Caco-2 (cell line): ENCODE data around the gene ISOC2. TPM values are rescaled to one million over a fixed set of nuclear protein-coding genes. Genes with fewer than 3 reads are reported as not detected.

Experiments
- BruUV-seq: library from RNA; stranded (reverse); fragments of 400-500 nt; replicated peaks from 2 replicates; lab custom pipeline; 2021; lab: Mats Ljungman, UMichigan
- CTCF ChIA-PET: fragments of 300-600 bp; sonication (Branson Sonifier 250); formaldehyde crosslinking; loops from one replicate; lab custom pipeline; 2022; ENCODE audit warnings: antibody characterized with exemption; lab: Charles Lee
- POLR2A ChIA-PET: fragments of 300-600 bp; sonication (Branson Sonifier 250); formaldehyde crosslinking; loops from one replicate; lab custom pipeline; 2022; ENCODE audit warnings: antibody characterized with exemption; lab: Charles Lee
- DNase-seq, 2 experiments: peaks; one replicate each; pipeline versions ENCODE4 v3.0.0 to v3.0.0-alpha.2; 2020 to 2022
- H3K27me3 ChIP-seq: replicated peaks from 2 replicates; pipeline ENCODE4 v1.6.0; 2011; ENCODE audit warnings: low read length; ENCODE audit not compliant: control insufficient read depth, insufficient read depth
- H3K36me3 ChIP-seq: 2 replicates; pipeline ENCODE4 v1.5.1; 2011; ENCODE audit warnings: low read length; ENCODE audit not compliant: control insufficient read depth, insufficient read depth
- H3K4me1 ChIP-seq: fragments of 250-450 bp; sonication (Bioruptor Pico); 2 replicates; pipeline ENCODE4 v1.5.1; 2020; ENCODE audit warnings: mild to moderate bottlenecking
- H3K4me3 ChIP-seq: 2 replicates; pipeline ENCODE4 v1.5.1; 2011; ENCODE audit warnings: low read depth, mild to moderate bottlenecking, control low read depth, low read length
- H3K9me3 ChIP-seq: fragments of 250-450 bp; sonication (Bioruptor Pico); 2 replicates; pipeline ENCODE4 v1.5.1; 2020; ENCODE audit warnings: mild to moderate bottlenecking, moderate library complexity
- H3K27ac Mint-ChIP-seq: one replicate; pipeline ENCODE4 v1.8.0; 2022; ENCODE audit warnings: mixed read lengths; ENCODE audit not compliant: unreplicated experiment
- H3K27me3 Mint-ChIP-seq: one replicate; pipeline ENCODE4 v1.8.0; 2022; ENCODE audit warnings: mixed read lengths; ENCODE audit not compliant: insufficient read depth, unreplicated experiment
- H3K36me3 Mint-ChIP-seq: one replicate; pipeline ENCODE4 v1.8.0; 2022; ENCODE audit warnings: mild to moderate bottlenecking, mixed read lengths; ENCODE audit not compliant: insufficient read depth, unreplicated experiment
- H3K4me1 Mint-ChIP-seq: one replicate; pipeline ENCODE4 v1.8.0; 2022; ENCODE audit warnings: low read depth, mixed read lengths; ENCODE audit not compliant: unreplicated experiment
- H3K4me3 Mint-ChIP-seq: one replicate; pipeline ENCODE4 v1.8.0; 2022; ENCODE audit warnings: mild to moderate bottlenecking, moderate library complexity, mixed read lengths; ENCODE audit not compliant: unreplicated experiment
- H3K9me3 Mint-ChIP-seq: one replicate; pipeline ENCODE4 v1.8.0; 2022; ENCODE audit warnings: mixed read lengths; ENCODE audit not compliant: unreplicated experiment
- intact Hi-C: fragments of 100-400 bp; cut with micrococcal nuclease; formaldehyde crosslinking; loops from one replicate; pipeline ENCODE4 v1.10.0; 2022; ENCODE audit not compliant: unreplicated experiment
- total RNA-seq: library from RNA; stranded (reverse); gene quantifications from 2 replicates; pipeline ENCODE4 v1.2.3, GENCODE V29; 2022
- TF ChIP-seq, protein P1 (sequence below), 2 experiments: fragments of 200-600 bp in 1 of 2; IDR thresholded peaks; 1 replicate in 1 of 2; 2 replicates in 1 of 2; pipeline versions ENCODE4 v1.5.1 to v1.8.0; 2011 to 2022; ENCODE audit warnings: antibody characterized with exemption in 1 of 2, control low read depth in 1 of 2, inconsistent platforms in 1 of 2, low read depth in 1 of 2, low read length in 1 of 2, mild to moderate bottlenecking in 1 of 2, moderate library complexity in 1 of 2; ENCODE audit not compliant: insufficient read depth in 1 of 2, severe bottlenecking in 1 of 2, unreplicated experiment in 1 of 2

ISOC2 gene
- total RNA-seq, 1 experiment from 2014 or later: 40.6 TPM

GRCh38 chr19:55465460-55466240, 4.2 kb upstream of the ISOC2 start:
- BruUV-seq: no TSS peak
- CTCF ChIA-PET: interaction anchor here (2.4 to 3.0 kb wide), 2 partner anchors 11 to 38 kb away, joined by 24 to 35 read pairs; partner anchors contain the start of gene ZNF628
- POLR2A ChIA-PET: no interaction called here

GRCh38 chr19:55464662-55465054, 3.2 kb upstream of the ISOC2 start, which contains the start of gene C19orf85:
C19orf85 (minus strand) TSS chr19:55464751; CDS start chr19:55464554, 197 bp downstream.
- ChIA-PET CTCF (no interaction called here), POLR2A (no interaction called here)
- no peak within 1 kb of the TSS for H3K27ac Mint-ChIP-seq
- TF ChIP-seq, protein P1, sequence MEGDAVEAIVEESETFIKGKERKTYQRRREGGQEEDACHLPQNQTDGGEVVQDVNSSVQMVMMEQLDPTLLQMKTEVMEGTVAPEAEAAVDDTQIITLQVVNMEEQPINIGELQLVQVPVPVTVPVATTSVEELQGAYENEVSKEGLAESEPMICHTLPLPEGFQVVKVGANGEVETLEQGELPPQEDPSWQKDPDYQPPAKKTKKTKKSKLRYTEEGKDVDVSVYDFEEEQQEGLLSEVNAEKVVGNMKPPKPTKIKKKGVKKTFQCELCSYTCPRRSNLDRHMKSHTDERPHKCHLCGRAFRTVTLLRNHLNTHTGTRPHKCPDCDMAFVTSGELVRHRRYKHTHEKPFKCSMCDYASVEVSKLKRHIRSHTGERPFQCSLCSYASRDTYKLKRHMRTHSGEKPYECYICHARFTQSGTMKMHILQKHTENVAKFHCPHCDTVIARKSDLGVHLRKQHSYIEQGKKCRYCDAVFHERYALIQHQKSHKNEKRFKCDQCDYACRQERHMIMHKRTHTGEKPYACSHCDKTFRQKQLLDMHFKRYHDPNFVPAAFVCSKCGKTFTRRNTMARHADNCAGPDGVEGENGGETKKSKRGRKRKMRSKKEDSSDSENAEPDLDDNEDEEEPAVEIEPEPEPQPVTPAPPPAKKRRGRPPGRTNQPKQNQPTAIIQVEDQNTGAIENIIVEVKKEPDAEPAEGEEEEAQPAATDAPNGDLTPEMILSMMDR (IDR thresholded peaks at IDR 0.05; ENCODE audit: insufficient read depth in 1 of 2, low read depth in 1 of 2, low read length in 1 of 2, severe bottlenecking in 1 of 2, unreplicated experiment in 1 of 2): no peak
- intact Hi-C loops: no loop called here
- H3K4me1 ChIP-seq: peaks cover 12% of the 10 kb centered on the region
- H3K27me3 ChIP-seq: no peaks in the 10 kb centered on the region
- no peak within 1 kb of the TSS for H3K4me3 Mint-ChIP-seq
- H3K4me1 Mint-ChIP-seq: peaks cover 11% of the 10 kb centered on the region
- H3K9me3 Mint-ChIP-seq: no peaks in the 10 kb centered on the region
- peaks cover 20% of the 10 kb centered on the region for H3K36me3 Mint-ChIP-seq
- no peaks in the 10 kb centered on the region for H3K9me3 ChIP-seq
- peaks cover 7% of the 10 kb centered on the region for H3K27me3 Mint-ChIP-seq
- DNase-seq: no peak
- no peaks in the 10 kb centered on the region for H3K36me3 ChIP-seq
- H3K4me3 ChIP-seq: no peak within 1 kb of the TSS
- no TSS peak for BruUV-seq

More at GRCh38 chr19:55465460-55466240, 4.2 kb upstream of the ISOC2 start:
- Histone ChIP-seq H3K27me3 (no peaks in the 10 kb centered on the region), H3K9me3 (no peaks in the 10 kb centered on the region), H3K4me1 (peaks cover 2% of the 10 kb centered on the region; the same call in 1 of the 2 replicates), H3K4me3 (no peak overlapping the region), H3K36me3 (no peaks in the 10 kb centered on the region)
- Mint-ChIP-seq H3K4me3 (no peak overlapping the region), H3K36me3 (peaks cover 13% of the 10 kb centered on the region), H3K27ac (no peak overlapping the region), H3K4me1 (peaks cover 11% of the 10 kb centered on the region), H3K27me3 (peaks cover 7% of the 10 kb centered on the region), H3K9me3 (no peaks in the 10 kb centered on the region)
- TF ChIP-seq, protein P1 (IDR thresholded peaks at IDR 0.05; ENCODE audit: insufficient read depth in 1 of 2, low read depth in 1 of 2, low read length in 1 of 2, severe bottlenecking in 1 of 2, unreplicated experiment in 1 of 2): no peak
- no peak for DNase-seq
- intact Hi-C loops: loop anchor here (2.0 kb wide), 1 partner anchor 39 kb away; no protein-coding TSS in a partner anchor

DNA sequence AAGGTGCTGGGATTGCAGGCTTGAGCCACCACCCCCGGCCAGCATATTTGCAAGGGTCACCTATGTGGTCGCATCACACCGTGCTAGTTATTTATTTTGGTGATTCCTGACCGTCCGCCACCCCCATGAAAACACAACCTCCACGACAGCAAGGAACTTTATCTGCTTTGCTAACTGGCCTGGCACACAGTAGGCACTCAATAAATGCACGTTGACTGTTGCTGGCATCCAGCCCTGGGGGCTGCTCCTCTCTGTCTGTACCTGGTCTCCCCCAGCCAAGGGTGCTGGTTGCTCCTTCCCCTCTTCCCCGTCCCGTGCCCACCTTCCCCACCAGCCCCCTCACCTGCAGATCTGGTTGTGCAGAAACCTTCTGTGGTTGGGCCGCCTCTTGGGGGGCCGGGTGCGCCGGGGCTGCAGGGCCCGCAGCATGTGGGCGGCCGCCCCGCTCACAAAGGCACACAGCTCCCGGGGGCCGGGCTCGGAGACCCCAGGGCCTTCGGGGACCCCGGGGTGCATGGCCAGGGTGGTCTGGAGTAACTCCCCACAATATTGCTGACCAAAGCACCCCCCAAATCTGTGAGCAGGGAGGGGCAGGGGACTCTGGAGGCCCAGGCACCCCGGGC, 2.7 kb upstream of the ISOC2 start:
- intact Hi-C loops: no loop called here
- peaks cover 7% of the 10 kb centered on the region for H3K27me3 Mint-ChIP-seq

More for the DNA sequence above, 2.7 kb upstream of the ISOC2 start:
- peaks cover 20% of the 10 kb centered on the region for H3K36me3 Mint-ChIP-seq
- TF ChIP-seq, protein P1 (IDR thresholded peaks at IDR 0.05; ENCODE audit: insufficient read depth in 1 of 2, low read depth in 1 of 2, low read length in 1 of 2, severe bottlenecking in 1 of 2, unreplicated experiment in 1 of 2): no peak
- ChIA-PET CTCF (no interaction called here), POLR2A (no interaction called here)
- H3K9me3 Mint-ChIP-seq: no peaks in the 10 kb centered on the region
- H3K27ac Mint-ChIP-seq: no peak overlapping the region
- H3K4me3 Mint-ChIP-seq: no peak overlapping the region
- H3K27me3 ChIP-seq: no peaks in the 10 kb centered on the region
- H3K4me3 ChIP-seq: no peak overlapping the region
- peaks cover 13% of the 10 kb centered on the region for H3K4me1 ChIP-seq
- no peaks in the 10 kb centered on the region for H3K9me3 ChIP-seq
- H3K36me3 ChIP-seq: no peaks in the 10 kb centered on the region
- DNase-seq: no peak
- BruUV-seq: no TSS peak
- H3K4me1 Mint-ChIP-seq: peaks cover 11% of the 10 kb centered on the region
